Lung microvascular endothelial cell (primary cell): Measurements from ENCODE around the gene LAMA1. TPM values are rescaled to one million over a fixed set of nuclear protein-coding genes. Genes with fewer than 3 reads are reported as not detected.

Experiments
- DNase-seq, 2 donors: peaks; one replicate each; pipeline versions ENCODE4 v3.0.0 to v3.0.0-alpha.2; 2010; ENCODE audit warnings: low read depth in 2 of 2
- total RNA-seq: library from RNA; depleted of rRNA; stranded (reverse); fragments of >200 nt; gene quantifications from 2 replicates; pipeline ENCODE4 v1.2.1, GENCODE V29; 2014

LAMA1 gene
- total RNA-seq, 1 donor from 2014 or later = 0.20 TPM

DNA sequence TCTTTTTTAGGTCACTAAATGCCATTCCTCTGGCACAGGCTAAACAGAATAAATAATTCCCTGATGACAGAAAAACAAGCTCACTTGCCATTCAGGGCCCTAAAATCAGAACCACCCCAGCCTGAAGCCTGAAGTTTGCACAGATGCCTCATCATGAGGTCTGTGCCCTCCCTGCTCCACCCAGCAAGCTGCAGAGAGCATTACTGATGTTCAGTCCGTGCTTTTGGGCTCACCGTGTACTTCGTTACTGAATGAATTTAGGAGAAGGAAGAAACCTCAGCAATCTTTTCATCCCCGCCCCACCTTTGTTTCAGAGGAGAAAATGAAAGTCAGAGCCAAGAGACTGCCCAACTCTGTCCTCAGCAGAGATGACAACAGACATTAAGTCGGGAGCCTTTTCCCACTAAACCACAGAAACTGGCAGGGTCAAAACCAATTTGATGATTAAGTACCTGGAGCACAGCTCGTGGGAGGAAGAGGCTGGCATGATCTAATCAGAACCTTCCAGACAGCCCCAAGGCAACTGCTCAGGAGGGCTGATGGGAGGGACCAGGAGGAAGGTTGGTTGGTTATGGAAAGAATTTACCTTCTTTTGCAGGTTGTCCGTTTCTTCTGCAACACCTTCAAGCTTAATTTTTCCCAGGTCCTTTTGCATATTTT lies 122.7 kb downstream of the LAMA1 start:
- DNase-seq = no peak

DNA sequence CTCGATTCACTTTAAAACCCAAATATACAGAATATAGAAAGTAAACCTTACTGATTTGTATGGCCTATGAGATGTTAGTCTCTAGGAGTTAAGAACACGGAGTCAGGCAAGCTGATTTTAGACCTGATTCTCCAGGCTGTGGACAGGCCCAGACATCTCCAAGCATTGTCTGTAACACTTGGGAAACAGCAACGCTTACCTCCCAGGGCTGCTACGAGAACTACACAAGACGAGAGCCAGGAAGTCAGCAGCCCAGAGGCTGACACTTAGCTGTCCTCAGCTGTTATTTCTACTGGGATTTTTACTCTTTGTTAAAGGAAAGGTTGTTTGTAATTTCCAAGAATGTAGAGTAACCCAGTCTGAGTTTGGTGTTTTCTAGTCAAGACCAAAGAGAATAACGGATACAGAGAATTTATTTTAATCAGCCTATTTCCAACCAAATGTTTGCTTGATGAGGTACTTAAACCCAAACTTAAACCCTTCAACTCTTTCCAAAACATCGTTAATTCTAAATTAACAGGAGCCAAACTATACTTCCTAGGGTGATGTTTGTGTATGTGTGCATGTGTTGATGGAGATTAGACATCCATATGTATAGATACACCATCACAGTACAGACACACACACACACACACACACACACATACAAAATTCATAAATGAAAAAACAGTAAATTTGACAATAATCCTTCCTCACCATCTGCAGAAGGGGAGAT lies 123.4 kb downstream of the LAMA1 start:
- no peak for DNase-seq

- DNase-seq = no peak
Observed at GRCh38 chr18:6992761-6993160, 124.8 kb downstream of the LAMA1 start.

DNA sequence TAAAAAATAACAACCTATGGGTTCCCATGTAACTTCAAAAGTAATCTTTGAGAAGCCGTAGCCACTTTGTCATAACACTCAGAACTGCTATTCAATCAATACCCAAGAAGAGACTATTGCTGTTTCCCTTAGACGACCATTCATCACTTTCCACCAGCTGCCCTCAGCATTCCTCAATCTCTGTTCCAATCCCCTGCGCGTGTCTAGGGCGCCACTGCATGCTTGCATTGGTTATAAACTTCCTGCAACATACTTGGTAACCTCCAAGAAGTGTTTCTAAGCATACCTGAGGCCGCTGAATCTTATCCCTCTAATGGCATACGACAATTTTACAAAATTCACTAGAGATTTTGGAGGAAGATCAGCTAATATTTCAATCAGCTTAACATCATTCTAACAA lies 134.2 kb downstream of the LAMA1 start:
- no peak for DNase-seq

- DNase-seq = no peak
Observed at GRCh38 chr18:6982398-6982797, 135.2 kb downstream of the LAMA1 start.

DNA sequence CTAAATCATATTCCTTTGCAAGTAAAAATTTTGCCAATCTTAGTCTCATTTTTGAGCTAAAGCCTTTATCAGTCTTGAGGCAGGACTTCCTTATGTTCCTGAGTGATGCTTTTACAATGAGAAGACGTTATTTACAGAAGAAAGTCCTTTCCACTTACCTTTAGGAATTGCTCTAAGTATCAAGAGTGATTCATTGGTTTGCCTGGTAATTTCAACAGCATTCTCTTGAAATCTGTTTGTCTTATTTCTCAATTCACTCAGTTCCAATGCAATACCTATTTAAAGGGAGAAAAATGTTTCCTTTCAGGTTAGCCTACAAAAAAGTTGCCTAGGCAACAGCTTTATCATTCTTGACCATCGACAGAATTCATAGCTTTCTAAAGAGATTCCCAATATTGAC lies 137.2 kb downstream of the LAMA1 start:
- DNase-seq = no peak

DNA sequence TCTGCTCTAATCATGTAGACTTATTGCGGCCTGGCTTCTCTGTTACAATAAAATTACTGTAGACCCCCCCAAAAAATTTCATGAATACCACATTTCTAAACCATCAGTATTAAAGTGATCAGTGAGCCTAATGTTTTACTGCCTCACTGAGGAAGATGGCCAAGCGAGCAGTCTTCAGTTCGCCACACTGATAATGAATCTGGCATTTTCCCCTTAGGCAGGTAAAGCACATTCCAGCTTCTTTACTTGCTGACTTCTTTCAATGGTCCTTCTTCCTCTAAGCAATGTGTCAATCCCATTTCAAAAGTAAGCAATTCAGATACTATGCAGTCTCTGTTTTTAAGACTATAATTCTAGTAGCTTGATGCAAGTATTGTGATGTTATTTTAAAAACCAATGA lies 137.6 kb downstream of the LAMA1 start:
- DNase-seq = no peak

DNA sequence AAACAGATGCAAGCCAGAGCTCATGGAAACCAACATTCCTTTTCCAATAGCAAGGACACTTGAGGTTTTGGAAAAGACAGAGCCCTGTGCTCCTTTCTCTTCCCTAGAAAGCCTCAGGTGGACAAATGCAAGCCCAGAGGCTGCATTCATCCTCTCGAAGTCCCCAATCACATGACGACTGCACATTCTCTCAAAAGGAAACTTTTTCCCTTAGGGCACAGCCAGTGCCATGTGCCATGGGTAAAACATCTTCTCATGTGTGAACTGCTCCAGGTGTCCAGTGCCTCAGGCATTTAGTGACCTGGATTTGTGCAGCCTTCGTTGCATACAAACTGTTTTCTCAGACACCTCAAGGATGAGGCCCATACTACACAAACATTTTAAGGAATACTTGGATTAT lies 140.7 kb downstream of the LAMA1 start:
- DNase-seq = no peak

- no peak for DNase-seq
Observed at GRCh38 chr18:6975084-6975483, 142.5 kb downstream of the LAMA1 start.

GRCh38 chr18:6971823-6972478 lies 145.6 kb downstream of the LAMA1 start:
- DNase-seq = no peak

DNA sequence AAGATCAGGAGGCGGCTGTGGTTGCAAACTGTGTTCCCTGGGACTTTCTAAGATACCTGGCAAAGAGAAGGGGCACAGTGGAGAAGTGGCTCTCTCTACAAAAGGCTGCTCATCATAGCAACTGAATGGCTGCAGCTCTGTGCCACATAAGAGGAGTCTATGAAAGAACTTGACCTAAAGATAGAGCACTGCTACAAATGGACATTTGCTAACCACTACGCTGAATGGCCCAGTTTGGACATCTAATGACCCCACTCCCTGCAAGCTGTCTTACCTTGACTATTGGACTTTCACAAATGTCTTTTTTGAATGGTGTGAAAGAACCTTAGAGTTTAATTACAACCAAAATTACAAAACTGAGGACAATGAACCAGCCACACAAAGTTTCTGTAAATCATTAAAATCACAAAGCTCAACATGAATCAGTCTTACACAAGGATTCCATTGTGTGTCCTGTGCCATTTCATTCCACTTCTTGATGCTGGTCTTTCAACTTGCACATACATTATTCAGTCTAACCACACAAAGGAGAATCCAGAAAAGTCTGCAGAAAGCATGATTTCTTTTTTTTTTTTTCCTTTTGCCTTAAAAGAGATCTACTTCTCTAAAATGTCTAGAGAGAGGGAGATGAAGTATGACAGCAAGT lies 154.0 kb downstream of the LAMA1 start:
- DNase-seq = no peak

DNA sequence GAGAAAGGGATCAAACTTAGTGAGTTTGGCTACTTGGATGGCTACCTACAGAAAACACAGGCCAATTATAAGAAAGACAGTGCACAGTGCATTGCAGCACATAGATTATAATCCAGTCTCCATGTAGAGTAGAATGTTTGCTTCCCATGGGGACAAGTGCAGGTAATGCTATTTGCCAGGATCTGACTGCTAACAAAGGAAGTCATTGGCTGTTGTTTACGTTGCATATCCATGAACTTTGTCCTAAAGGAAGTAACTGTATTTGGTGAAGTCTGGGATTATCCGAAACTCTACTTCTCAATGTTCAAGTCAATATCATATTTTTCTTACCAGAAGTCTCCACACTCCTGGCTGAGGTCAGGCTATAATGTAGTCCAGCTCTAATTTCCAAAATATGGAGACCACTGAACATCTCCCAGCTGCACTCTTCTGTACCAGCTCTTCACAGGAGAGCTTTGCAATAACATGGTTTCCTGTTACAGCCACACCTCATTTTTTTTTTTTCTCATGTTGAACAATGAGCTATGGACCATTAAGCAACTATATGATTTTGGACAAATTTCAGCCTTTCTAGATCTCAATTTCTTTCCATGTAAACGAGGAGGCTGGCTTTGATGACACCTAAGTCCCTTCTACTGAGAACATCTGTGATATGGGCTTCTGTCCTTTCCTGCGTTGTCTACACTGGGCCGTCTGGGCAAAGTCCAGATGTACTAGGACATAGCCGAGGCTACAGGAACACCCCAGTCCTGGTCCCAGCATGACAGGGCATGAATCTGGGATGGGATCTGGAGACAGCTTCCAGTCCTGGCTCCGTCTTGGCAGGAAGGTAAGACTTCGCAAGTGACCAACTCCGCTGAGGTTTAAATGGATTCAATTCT lies 154.8 kb downstream of the LAMA1 start:
- DNase-seq = peak in 1 of 2 donors; percentile 3

GRCh38 chr18:6961331-6961730 lies 156.3 kb downstream of the LAMA1 start:
- DNase-seq = peak in 1 of 2 donors; percentile 42

DNA sequence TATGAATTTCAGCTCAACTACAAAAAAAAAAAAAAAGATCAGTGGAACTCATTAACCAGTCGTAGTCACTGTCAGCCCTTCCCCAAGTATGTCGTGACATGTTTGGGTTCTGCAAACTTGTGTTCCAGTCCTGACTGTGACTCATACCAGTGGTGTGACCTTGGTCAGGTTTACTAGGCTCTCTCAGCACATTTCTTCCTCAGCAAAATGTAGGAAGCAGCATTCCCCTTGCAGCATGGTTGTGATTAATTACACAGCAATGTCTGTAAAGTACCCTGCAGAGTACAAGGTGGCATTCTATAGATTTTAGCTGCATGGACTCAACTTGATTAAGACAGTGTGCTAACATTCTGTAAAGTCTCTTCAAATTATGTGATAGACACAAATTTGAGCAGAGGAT lies 156.9 kb downstream of the LAMA1 start:
- DNase-seq = no peak

GRCh38 chr18:6960124-6960523 lies 157.5 kb downstream of the LAMA1 start:
- no peak for DNase-seq

GRCh38 chr18:6959110-6959509 lies 158.5 kb downstream of the LAMA1 start:
- DNase-seq = no peak

DNA sequence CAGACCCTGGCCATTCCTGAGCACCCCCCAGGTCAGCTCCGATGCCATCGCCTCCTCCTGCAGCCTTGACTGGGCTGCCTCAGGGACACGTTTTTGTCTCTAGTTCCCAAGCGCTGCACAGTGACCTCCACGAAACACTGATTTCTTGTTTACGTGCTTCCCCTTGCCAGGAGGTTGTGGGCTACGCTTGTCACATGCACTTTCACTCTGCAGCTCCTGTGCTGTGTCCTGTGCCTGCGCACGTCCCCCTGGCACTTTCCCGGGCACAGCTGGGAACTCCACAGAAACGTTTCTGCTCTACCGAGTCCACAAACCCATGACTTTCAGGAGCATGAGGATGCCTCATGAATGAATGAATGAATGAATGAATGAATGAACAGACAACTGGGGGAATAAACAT lies 160.6 kb downstream of the LAMA1 start:
- DNase-seq = no peak

DNA sequence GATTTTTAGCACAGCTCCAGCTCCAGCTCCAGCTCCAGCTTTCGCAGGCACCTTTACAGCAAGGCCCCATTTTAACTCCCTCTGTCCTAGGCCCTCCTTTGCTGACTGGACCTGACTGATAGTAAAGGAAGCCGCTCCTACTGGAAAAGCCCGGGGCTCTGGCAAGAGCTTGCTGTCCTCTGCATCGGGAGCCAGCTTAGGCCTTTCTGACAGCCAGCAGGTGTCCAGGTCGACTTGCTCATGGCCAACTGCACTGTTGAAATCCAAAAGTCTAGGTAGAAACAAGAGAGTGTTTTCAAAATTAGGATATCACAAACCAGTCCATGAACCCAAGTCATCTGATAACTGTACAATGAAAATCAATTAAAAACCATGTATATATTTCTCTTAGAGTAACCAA lies 161.1 kb downstream of the LAMA1 start:
- no peak for DNase-seq

- DNase-seq = no peak
Observed at GRCh38 chr18:6955304-6955703, 162.3 kb downstream of the LAMA1 start.

DNA sequence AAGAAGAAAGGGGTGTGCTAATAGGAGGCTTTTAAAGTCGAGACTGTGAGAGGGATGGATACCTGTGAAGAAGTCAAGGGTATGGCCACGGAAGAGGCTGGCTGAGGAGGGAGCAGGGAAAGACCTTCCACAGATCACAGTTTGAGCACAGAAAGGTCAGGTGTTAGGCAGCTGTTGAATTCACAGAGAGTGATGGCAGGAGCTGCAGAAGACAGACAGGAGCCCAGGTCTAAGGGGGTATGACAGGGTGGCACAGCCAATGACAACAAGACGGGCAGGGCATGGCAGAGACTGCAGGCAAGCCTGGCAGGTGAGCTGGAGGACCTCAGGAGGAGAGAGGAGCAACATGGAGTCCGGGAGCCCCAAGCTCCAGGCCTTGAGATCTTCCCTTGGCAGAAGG lies 163.1 kb downstream of the LAMA1 start:
- DNase-seq = no peak

DNA sequence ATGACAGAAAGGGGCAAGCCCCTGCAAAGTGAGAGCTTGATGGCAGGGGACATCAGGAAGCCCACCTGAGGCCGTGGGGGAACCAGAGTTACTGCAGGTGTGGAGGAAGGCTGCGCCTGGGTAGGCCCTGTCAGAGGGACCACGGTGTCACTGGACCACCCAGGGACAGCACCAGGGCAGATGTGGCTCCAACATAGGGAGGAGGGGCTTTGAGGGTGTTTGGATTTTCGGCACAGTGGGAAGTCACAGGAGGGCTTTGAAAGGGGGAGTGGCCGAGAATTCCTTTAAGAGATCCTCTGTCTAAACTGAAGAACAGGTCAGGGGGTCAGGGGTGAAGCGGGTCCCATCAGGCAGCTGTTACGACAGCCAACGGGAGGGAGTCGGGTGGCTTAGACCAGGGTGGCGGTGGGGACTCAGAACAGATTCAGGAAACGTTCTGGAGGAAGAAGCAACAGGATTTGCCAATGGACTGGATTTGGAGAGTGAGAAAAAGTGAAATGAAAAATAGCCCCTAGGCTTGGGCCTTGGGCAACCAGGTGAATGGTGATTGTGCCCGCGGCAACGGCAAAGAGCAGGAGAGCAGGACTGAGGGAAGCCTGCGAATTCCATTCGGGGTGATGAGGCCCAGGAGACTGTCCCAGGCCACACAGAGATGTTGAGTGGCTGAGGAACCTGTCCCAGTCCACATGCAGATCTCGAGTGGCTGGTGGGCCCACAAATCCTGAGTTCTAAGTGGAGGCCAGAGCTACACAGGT lies 166.1 kb downstream of the LAMA1 start:
- DNase-seq = no peak
